ENCODE results near the gene AMY1A. TPM values are rescaled to one million over a fixed set of nuclear protein-coding genes. Genes with fewer than 3 reads are reported as not detected.
"Not testable (repeated sequence)": the region's sequence is repeated elsewhere in the genome, so short reads cannot be mapped to it uniquely, and the experiment has no call there.

The AMY1A gene
- total RNA-seq, result not detected in 2 replicates

DNA sequence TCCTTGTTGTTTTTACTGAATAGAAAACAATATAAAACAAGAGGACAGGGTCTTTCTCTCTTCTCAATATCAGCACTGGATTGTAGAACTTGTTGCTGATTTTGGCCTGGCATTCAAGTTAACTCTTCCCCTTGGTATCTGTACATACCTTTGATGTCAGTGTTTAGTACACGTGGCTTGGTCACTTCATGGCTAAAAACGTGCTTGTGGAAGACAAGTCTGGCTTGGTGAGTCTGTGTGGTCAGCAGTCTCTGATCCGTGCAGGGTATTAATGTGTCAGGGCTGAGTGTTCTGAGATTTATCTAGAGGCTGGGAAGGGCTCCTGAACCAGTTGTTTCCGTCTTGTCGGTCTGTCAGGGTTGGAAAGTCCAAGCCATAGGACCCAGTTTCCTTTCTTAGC, at the start of gene AMY1A:
AMY1A (plus strand) TSS at position 301 of the 400 bp plus-strand sequence. CDS start 571 bp downstream, outside the sequence.
- H3K27ac Mint-ChIP-seq; intact Hi-C loops (cut with micrococcal nuclease); H3K27me3 Mint-ChIP-seq (ENCODE audit: low read depth); DNase-seq (ENCODE audit: low spot score); H3K4me1 Mint-ChIP-seq (ENCODE audit: low read depth); H3K9me3 Mint-ChIP-seq; H3K4me3 Mint-ChIP-seq (ENCODE audit: low read depth); H3K36me3 Mint-ChIP-seq (ENCODE audit: low read depth): not testable (repeated sequence)

DNA sequence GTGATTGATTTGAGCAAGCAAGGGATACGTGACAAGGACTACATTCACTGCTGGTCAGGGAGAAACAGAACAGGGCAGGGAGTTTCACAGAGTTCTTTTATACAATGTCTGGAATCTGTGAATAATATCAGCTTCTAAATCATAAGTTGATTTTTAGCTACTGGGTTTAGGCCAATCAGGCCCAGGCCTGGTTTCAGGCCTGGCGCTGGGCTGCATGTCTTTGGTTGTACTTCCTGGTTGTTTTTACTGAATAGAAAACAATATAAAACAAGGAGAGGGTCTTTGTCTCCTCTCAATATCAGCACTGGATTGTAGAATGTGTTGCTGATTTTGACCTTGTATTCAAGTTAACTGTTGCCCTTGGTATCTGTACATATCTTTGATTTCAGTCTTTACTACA, 39.2 kb upstream of the AMY1A start:
- Mint-ChIP-seq H3K4me3 (ENCODE audit: low read depth) (no peak overlapping the region), H3K4me1 (ENCODE audit: low read depth) (no peaks in the 10 kb centered on the region), H3K27ac (no peak overlapping the region), H3K27me3 (ENCODE audit: low read depth) (no peaks in the 10 kb centered on the region), H3K36me3 (ENCODE audit: low read depth) (no peaks in the 10 kb centered on the region), H3K9me3 (no peaks in the 10 kb centered on the region)
- intact Hi-C loops (cut with micrococcal nuclease), result no loop called here
- DNase-seq (ENCODE audit: low spot score), result no peak

DNA sequence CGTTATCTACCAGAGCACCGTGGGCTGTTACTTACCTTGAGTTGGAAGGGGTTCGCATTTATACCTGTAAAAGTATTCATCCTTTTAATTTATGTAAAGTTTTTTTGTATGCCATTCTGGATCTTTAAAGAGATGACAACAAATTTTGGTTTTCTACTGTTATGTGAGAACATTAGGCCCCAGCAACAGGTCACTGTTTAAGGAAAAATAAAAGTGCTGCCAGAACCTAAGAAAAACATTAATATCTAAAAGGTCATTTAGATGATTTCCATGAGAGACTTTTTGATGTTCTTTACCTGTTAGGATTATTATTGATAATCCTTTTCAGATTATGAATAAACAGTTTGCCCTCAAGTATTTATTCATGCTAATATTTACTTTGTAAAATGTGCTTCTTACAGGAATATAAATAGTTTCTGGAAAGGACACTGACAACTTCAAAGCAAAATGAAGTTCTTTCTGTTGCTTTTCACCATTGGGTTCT, 38.5 kb upstream of the AMY1A start, which contains the start of gene AMY2A:
AMY2A (plus strand) TSS at position 434 of the 484 bp plus-strand sequence; CDS start at position 448, 14 bp downstream.
- H3K27me3 Mint-ChIP-seq (ENCODE audit: low read depth); H3K36me3 Mint-ChIP-seq (ENCODE audit: low read depth); H3K4me3 Mint-ChIP-seq (ENCODE audit: low read depth); DNase-seq (ENCODE audit: low spot score); H3K4me1 Mint-ChIP-seq (ENCODE audit: low read depth); intact Hi-C loops (cut with micrococcal nuclease); H3K27ac Mint-ChIP-seq; H3K9me3 Mint-ChIP-seq: not testable (repeated sequence)

DNA sequence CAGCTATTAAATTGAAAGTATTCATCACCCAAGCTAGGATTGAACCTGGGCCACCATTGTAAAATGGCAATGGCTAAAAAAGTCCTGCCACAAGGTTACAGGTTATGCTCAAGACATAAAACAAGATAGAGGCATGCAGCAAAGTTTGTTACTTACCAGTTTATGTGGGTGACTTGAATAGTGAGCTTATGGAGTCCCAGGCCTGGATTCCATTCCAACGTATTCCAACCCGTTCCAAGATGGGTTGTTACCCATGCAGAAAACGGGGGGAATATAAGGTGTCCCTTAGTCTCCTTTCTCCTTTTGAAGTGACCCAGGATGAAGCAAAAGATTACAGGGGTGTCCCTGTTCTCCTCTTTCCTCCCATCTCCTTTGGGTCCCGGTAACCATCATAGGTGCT, 28.1 kb upstream of the AMY1A start:
- H3K9me3 Mint-ChIP-seq; H3K27me3 Mint-ChIP-seq (ENCODE audit: low read depth); H3K27ac Mint-ChIP-seq; H3K4me1 Mint-ChIP-seq (ENCODE audit: low read depth); H3K4me3 Mint-ChIP-seq (ENCODE audit: low read depth); H3K36me3 Mint-ChIP-seq (ENCODE audit: low read depth); intact Hi-C loops (cut with micrococcal nuclease); DNase-seq (ENCODE audit: low spot score): not testable (repeated sequence)

DNA sequence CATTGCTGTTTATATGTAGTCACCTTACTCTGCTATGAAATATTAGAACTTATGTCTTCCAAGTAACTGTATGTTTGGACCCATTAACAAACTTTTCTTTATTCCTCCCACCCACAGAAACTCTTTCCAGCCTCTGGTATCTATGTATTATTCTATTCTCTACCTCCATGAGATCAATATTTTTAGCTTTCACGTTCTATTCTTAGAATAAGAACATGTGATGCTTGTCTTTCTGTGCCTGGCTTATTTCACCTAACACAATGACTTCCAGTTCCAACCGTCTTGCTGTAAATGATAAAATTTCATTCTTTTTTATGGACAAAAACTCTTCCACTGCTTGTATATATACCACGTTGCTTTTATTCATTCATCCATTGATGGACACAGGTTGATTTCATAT, 14.4 kb upstream of the AMY1A start:
- DNase-seq (ENCODE audit: low spot score); intact Hi-C loops (cut with micrococcal nuclease); H3K36me3 Mint-ChIP-seq (ENCODE audit: low read depth); H3K9me3 Mint-ChIP-seq; H3K27ac Mint-ChIP-seq; H3K4me1 Mint-ChIP-seq (ENCODE audit: low read depth); H3K4me3 Mint-ChIP-seq (ENCODE audit: low read depth); H3K27me3 Mint-ChIP-seq (ENCODE audit: low read depth): not testable (repeated sequence)

DNA sequence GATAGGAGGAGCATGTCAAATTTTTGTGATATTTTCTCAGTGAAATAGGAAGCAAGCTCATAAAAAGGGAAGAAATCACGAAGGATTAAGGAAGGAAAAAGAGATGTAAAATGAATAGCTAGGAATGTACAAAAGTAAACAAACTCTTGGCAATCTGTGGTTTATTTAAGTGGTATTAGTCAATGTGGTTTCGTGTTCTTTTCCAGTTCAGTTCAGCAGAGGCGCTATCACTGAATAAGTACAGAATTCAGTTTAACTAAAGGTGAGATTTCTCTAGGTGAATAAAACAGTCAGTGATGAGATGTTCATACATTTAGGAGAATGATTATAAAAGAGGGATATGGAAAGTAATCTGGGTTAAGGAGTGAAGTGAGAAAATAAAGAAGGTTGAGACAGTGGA, 11.7 kb upstream of the AMY1A start:
- H3K4me1 Mint-ChIP-seq (ENCODE audit: low read depth); intact Hi-C loops (cut with micrococcal nuclease); H3K9me3 Mint-ChIP-seq; H3K27me3 Mint-ChIP-seq (ENCODE audit: low read depth); H3K36me3 Mint-ChIP-seq (ENCODE audit: low read depth); DNase-seq (ENCODE audit: low spot score); H3K27ac Mint-ChIP-seq; H3K4me3 Mint-ChIP-seq (ENCODE audit: low read depth): not testable (repeated sequence)

DNA sequence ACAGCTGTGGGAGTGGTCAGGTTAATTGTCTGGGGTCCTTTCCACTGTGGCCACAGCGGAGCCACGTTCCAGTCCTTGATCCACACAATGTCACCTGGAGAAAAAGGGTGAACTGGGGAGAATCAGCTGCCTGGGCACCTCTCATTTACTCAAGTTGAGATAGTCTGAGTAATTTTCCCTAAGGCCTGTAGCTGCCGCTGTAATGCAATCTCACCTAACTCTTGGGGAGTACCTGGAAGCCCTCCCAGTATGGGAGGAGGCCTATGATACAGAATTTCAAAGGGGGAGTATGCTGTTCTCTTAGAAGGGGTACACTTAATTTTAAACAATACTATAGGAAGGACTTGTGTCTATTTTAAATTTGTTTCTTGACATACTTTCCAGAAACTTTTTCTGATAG, 5.3 kb upstream of the AMY1A start:
- intact Hi-C loops (cut with micrococcal nuclease); H3K9me3 Mint-ChIP-seq: not testable (repeated sequence)

DNA sequence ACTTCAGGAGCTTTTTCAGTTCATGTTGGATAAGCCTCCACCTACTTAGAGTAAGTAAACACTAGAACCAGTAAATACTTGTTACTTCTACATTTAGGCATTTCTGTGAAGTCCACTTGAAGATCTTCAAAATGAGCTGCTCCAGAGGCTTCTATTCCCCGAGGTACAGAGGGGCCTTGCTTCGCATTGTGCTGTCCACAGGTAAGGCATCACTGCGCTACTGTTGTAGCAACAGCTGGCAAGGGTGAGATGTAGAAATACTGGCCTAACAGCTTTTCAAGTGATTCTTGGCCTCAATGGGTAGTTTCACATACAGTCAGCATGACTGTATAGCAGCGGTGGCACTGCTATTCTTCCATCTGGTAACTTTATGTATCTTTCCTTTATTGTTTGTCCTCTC, 4.7 kb upstream of the AMY1A start:
- H3K27ac Mint-ChIP-seq; H3K4me1 Mint-ChIP-seq (ENCODE audit: low read depth); H3K36me3 Mint-ChIP-seq (ENCODE audit: low read depth); H3K9me3 Mint-ChIP-seq; H3K4me3 Mint-ChIP-seq (ENCODE audit: low read depth); DNase-seq (ENCODE audit: low spot score); intact Hi-C loops (cut with micrococcal nuclease); H3K27me3 Mint-ChIP-seq (ENCODE audit: low read depth): not testable (repeated sequence)

More for the DNA sequence above, 5.3 kb upstream of the AMY1A start:
- not testable (repeated sequence) for H3K27me3 Mint-ChIP-seq (ENCODE audit: low read depth); H3K4me1 Mint-ChIP-seq (ENCODE audit: low read depth); H3K27ac Mint-ChIP-seq; H3K36me3 Mint-ChIP-seq (ENCODE audit: low read depth); DNase-seq (ENCODE audit: low spot score); H3K4me3 Mint-ChIP-seq (ENCODE audit: low read depth)

DNA sequence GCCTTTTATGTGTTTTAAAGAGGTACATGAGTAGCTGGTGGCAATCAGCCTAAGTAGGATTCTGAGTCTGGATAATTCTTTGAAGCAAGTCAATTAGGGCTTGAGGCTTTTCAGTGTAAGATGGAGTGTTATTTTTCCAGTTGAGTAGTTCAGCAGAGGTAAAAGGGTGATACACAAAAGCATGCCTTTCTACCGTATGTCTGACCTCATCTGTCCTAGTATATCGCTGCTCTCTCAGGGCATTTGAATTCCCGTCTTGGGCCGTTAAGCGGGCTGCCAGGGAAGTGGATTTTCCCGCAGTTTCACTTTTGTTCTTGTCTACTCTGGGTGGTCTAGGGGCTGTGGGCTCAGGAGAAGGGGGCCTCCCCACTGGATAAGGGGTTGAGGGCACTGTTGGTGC, 1.4 kb upstream of the AMY1A start:
- intact Hi-C loops (cut with micrococcal nuclease); H3K27ac Mint-ChIP-seq; DNase-seq (ENCODE audit: low spot score); H3K4me1 Mint-ChIP-seq (ENCODE audit: low read depth); H3K4me3 Mint-ChIP-seq (ENCODE audit: low read depth); H3K36me3 Mint-ChIP-seq (ENCODE audit: low read depth); H3K9me3 Mint-ChIP-seq; H3K27me3 Mint-ChIP-seq (ENCODE audit: low read depth): not testable (repeated sequence)

DNA sequence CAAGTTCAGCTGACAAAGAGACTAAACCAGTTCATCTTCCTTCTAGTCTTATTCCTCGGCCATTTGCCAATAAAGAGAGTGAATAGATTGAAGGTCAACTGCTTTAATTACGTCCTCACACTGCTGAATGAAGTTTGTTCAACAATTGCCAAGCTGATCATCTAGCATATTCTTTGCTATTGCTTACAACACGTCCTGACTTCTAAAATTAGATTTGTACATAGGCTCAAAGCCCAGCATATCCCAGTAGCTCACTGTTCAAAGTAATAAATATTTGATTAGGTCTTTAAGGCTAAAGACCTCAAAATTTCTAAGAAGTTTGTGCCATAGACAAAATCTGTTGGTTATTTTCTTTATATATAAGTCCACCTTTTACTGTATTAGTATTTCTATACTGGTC, 20.8 kb downstream of the AMY1A start:
- intact Hi-C loops (cut with micrococcal nuclease); H3K4me1 Mint-ChIP-seq (ENCODE audit: low read depth); DNase-seq (ENCODE audit: low spot score); H3K27ac Mint-ChIP-seq; H3K9me3 Mint-ChIP-seq; H3K36me3 Mint-ChIP-seq (ENCODE audit: low read depth); H3K27me3 Mint-ChIP-seq (ENCODE audit: low read depth); H3K4me3 Mint-ChIP-seq (ENCODE audit: low read depth): not testable (repeated sequence)

DNA sequence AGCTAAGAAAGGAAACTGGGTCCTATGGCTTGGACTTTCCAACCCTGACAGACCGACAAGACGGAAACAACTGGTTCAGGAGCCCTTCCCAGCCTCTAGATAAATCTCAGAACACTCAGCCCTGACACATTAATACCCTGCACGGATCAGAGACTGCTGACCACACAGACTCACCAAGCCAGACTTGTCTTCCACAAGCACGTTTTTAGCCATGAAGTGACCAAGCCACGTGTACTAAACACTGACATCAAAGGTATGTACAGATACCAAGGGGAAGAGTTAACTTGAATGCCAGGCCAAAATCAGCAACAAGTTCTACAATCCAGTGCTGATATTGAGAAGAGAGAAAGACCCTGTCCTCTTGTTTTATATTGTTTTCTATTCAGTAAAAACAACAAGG, 40.5 kb downstream of the AMY1A start, which contains the start of gene AMY1B:
AMY1B (minus strand) TSS at position 101 of the 400 bp plus-strand sequence. CDS start 571 bp downstream, outside the sequence.
- H3K4me1 Mint-ChIP-seq (ENCODE audit: low read depth); H3K4me3 Mint-ChIP-seq (ENCODE audit: low read depth); H3K9me3 Mint-ChIP-seq; DNase-seq (ENCODE audit: low spot score); H3K27me3 Mint-ChIP-seq (ENCODE audit: low read depth); H3K27ac Mint-ChIP-seq; intact Hi-C loops (cut with micrococcal nuclease); H3K36me3 Mint-ChIP-seq (ENCODE audit: low read depth): not testable (repeated sequence)

DNA sequence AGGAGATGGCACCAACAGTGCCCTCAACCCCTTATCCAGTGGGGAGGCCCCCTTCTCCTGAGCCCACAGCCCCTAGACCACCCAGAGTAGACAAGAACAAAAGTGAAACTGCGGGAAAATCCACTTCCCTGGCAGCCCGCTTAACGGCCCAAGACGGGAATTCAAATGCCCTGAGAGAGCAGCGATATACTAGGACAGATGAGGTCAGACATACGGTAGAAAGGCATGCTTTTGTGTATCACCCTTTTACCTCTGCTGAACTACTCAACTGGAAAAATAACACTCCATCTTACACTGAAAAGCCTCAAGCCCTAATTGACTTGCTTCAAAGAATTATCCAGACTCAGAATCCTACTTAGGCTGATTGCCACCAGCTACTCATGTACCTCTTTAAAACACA, 41.9 kb downstream of the AMY1A start:
- H3K36me3 Mint-ChIP-seq (ENCODE audit: low read depth); H3K4me3 Mint-ChIP-seq (ENCODE audit: low read depth); H3K4me1 Mint-ChIP-seq (ENCODE audit: low read depth); H3K9me3 Mint-ChIP-seq; DNase-seq (ENCODE audit: low spot score); H3K27me3 Mint-ChIP-seq (ENCODE audit: low read depth); H3K27ac Mint-ChIP-seq; intact Hi-C loops (cut with micrococcal nuclease): not testable (repeated sequence)

DNA sequence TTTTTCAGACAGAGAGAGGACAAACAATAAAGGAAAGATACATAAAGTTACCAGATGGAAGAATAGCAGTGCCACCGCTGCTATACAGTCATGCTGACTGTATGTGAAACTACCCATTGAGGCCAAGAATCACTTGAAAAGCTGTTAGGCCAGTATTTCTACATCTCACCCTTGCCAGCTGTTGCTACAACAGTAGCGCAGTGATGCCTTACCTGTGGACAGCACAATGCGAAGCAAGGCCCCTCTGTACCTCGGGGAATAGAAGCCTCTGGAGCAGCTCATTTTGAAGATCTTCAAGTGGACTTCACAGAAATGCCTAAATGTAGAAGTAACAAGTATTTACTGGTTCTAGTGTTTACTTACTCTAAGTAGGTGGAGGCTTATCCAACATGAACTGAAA, 45.1 kb downstream of the AMY1A start:
- H3K36me3 Mint-ChIP-seq (ENCODE audit: low read depth); intact Hi-C loops (cut with micrococcal nuclease); H3K27ac Mint-ChIP-seq; H3K4me1 Mint-ChIP-seq (ENCODE audit: low read depth); H3K9me3 Mint-ChIP-seq; H3K27me3 Mint-ChIP-seq (ENCODE audit: low read depth); DNase-seq (ENCODE audit: low spot score); H3K4me3 Mint-ChIP-seq (ENCODE audit: low read depth): not testable (repeated sequence)

DNA sequence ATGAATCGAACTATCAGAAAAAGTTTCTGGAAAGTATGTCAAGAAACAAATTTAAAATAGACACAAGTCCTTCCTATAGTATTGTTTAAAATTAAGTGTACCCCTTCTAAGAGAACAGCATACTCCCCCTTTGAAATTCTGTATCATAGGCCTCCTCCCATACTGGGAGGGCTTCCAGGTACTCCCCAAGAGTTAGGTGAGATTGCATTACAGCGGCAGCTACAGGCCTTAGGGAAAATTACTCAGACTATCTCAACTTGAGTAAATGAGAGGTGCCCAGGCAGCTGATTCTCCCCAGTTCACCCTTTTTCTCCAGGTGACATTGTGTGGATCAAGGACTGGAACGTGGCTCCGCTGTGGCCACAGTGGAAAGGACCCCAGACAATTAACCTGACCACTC, 45.7 kb downstream of the AMY1A start:
- H3K9me3 Mint-ChIP-seq; H3K4me3 Mint-ChIP-seq (ENCODE audit: low read depth); H3K4me1 Mint-ChIP-seq (ENCODE audit: low read depth); intact Hi-C loops (cut with micrococcal nuclease); H3K27ac Mint-ChIP-seq; H3K36me3 Mint-ChIP-seq (ENCODE audit: low read depth); DNase-seq (ENCODE audit: low spot score); H3K27me3 Mint-ChIP-seq (ENCODE audit: low read depth): not testable (repeated sequence)

Data from activated T-helper 2 cell treated with anti-CD3 and anti-CD28 coated beads, Interferon-gamma antibody, Interleukin-2, Interleukin-4, amounts not matched to agents 10 μg/mL and 5 μg/mL and 100 μg/mL, durations not matched to agents 14 hours and 24 hours and 36 hours (primary cell).